ENCODE data around the gene ELFN2. TPM values are rescaled to one million over a fixed set of nuclear protein-coding genes. Genes with fewer than 3 reads are reported as not detected.

The ELFN2 gene
- polyA plus RNA-seq = 4.4 and 5.2 TPM in 2 replicates
- 9.0 and 9.8 TPM in 2 replicates for polyA minus RNA-seq

- Histone ChIP-seq H3F3A (ENCODE audit: insufficient read depth, low read length, poor library complexity, severe bottlenecking) (no peaks in the 10 kb centered on the region), H3K4me3 (ENCODE audit: low read length) (peak within 1 kb of the TSS; percentile 69), H3K4me2 (ENCODE audit: low read length) (no peak within 1 kb of the TSS), H3K9ac (ENCODE audit: low read length) (peak within 1 kb of the TSS; percentile 56), H3K27me3 (ENCODE audit: insufficient read depth, low read depth, low read length) (peaks cover 54% of the 10 kb centered on the region), H3K9me3 (ENCODE audit: low read length) (no peaks in the 10 kb centered on the region), H3K9me2 (ENCODE audit: insufficient read depth, low read length) (no peaks in the 10 kb centered on the region), H3K79me2 (replicated peaks; ENCODE audit: insufficient read depth, low read length) (no peaks in the 10 kb centered on the region), H3K27ac (ENCODE audit: low read length) (no peak within 1 kb of the TSS), H2AFZ (ENCODE audit: low read depth, low read length) (no peak within 1 kb of the TSS), H3K36me3 (ENCODE audit: insufficient read depth, low read length) (no peaks in the 10 kb centered on the region), H4K20me1 (ENCODE audit: insufficient read depth) (no peaks in the 10 kb centered on the region)
- TF ChIP-seq EZH2 (IDR thresholded peaks at IDR 0.05; ENCODE audit: borderline replicate concordance, insufficient read depth, low read length, poor library complexity, severe bottlenecking) (no peak), SMC3 (conservative IDR thresholded peaks at IDR 0.05; ENCODE audit: poor library complexity) (no peak), EP300 (conservative IDR thresholded peaks at IDR 0.05; ENCODE audit: poor library complexity, severe bottlenecking) (no peak), RAD21 (conservative IDR thresholded peaks at IDR 0.05) (no peak), MXI1 (conservative IDR thresholded peaks at IDR 0.05; ENCODE audit: poor library complexity, severe bottlenecking) (peak; percentile 14), POLR2AphosphoS5 (IDR thresholded peaks at IDR 0.05) (peak; percentile 44), TAF1 (IDR thresholded peaks at IDR 0.05; ENCODE audit: low read depth) (no peak)
- TF ChIP-seq, protein P1, sequence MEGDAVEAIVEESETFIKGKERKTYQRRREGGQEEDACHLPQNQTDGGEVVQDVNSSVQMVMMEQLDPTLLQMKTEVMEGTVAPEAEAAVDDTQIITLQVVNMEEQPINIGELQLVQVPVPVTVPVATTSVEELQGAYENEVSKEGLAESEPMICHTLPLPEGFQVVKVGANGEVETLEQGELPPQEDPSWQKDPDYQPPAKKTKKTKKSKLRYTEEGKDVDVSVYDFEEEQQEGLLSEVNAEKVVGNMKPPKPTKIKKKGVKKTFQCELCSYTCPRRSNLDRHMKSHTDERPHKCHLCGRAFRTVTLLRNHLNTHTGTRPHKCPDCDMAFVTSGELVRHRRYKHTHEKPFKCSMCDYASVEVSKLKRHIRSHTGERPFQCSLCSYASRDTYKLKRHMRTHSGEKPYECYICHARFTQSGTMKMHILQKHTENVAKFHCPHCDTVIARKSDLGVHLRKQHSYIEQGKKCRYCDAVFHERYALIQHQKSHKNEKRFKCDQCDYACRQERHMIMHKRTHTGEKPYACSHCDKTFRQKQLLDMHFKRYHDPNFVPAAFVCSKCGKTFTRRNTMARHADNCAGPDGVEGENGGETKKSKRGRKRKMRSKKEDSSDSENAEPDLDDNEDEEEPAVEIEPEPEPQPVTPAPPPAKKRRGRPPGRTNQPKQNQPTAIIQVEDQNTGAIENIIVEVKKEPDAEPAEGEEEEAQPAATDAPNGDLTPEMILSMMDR (IDR thresholded peaks at IDR 0.05; ENCODE audit: poor library complexity, severe bottlenecking) = no peak
- TF ChIP-seq, protein P2, sequence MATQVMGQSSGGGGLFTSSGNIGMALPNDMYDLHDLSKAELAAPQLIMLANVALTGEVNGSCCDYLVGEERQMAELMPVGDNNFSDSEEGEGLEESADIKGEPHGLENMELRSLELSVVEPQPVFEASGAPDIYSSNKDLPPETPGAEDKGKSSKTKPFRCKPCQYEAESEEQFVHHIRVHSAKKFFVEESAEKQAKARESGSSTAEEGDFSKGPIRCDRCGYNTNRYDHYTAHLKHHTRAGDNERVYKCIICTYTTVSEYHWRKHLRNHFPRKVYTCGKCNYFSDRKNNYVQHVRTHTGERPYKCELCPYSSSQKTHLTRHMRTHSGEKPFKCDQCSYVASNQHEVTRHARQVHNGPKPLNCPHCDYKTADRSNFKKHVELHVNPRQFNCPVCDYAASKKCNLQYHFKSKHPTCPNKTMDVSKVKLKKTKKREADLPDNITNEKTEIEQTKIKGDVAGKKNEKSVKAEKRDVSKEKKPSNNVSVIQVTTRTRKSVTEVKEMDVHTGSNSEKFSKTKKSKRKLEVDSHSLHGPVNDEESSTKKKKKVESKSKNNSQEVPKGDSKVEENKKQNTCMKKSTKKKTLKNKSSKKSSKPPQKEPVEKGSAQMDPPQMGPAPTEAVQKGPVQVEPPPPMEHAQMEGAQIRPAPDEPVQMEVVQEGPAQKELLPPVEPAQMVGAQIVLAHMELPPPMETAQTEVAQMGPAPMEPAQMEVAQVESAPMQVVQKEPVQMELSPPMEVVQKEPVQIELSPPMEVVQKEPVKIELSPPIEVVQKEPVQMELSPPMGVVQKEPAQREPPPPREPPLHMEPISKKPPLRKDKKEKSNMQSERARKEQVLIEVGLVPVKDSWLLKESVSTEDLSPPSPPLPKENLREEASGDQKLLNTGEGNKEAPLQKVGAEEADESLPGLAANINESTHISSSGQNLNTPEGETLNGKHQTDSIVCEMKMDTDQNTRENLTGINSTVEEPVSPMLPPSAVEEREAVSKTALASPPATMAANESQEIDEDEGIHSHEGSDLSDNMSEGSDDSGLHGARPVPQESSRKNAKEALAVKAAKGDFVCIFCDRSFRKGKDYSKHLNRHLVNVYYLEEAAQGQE (IDR thresholded peaks at IDR 0.05; ENCODE audit: borderline replicate concordance) = no peak
Observed at GRCh38 chr22:37427135-37427710, at the start of gene ELFN2. ELFN2 (minus strand) TSS chr22:37427479; CDS start chr22:37375534, 51,945 bp downstream.

GRCh38 chr22:37476389-37477329 lies 49.4 kb upstream of the ELFN2 start:
- H3F3A ChIP-seq (ENCODE audit: insufficient read depth, low read length, poor library complexity, severe bottlenecking) = no peaks in the 10 kb centered on the region
- H3K27ac ChIP-seq (ENCODE audit: low read length) = no peak overlapping the region
- H3K4me3 ChIP-seq (ENCODE audit: low read length) = no peak overlapping the region
- no peak overlapping the region for H2AFZ ChIP-seq (ENCODE audit: low read depth, low read length)
- TF ChIP-seq EP300 (conservative IDR thresholded peaks at IDR 0.05; ENCODE audit: poor library complexity, severe bottlenecking) = no peak
- no peak for TF ChIP-seq SMC3 (conservative IDR thresholded peaks at IDR 0.05; ENCODE audit: poor library complexity)
- TF ChIP-seq, protein P1 (IDR thresholded peaks at IDR 0.05; ENCODE audit: poor library complexity, severe bottlenecking) = no peak
- TF ChIP-seq POLR2AphosphoS5 (IDR thresholded peaks at IDR 0.05) = no peak
- TF ChIP-seq RAD21 (conservative IDR thresholded peaks at IDR 0.05) = no peak
- no peak for TF ChIP-seq TAF1 (IDR thresholded peaks at IDR 0.05; ENCODE audit: low read depth)
- TF ChIP-seq EZH2 (IDR thresholded peaks at IDR 0.05; ENCODE audit: borderline replicate concordance, insufficient read depth, low read length, poor library complexity, severe bottlenecking) = no peak
- TF ChIP-seq, protein P2 (IDR thresholded peaks at IDR 0.05; ENCODE audit: borderline replicate concordance) = no peak
- no peak for TF ChIP-seq MXI1 (conservative IDR thresholded peaks at IDR 0.05; ENCODE audit: poor library complexity, severe bottlenecking)
- no peaks in the 10 kb centered on the region for H3K9me3 ChIP-seq (ENCODE audit: low read length)
- H3K79me2 ChIP-seq (replicated peaks; ENCODE audit: insufficient read depth, low read length) = no peaks in the 10 kb centered on the region
- no peak overlapping the region for H3K4me2 ChIP-seq (ENCODE audit: low read length)
- H3K27me3 ChIP-seq (ENCODE audit: insufficient read depth, low read depth, low read length) = no peaks in the 10 kb centered on the region
- H3K36me3 ChIP-seq (ENCODE audit: insufficient read depth, low read length) = no peaks in the 10 kb centered on the region
- H3K9ac ChIP-seq (ENCODE audit: low read length) = no peak overlapping the region
- no peaks in the 10 kb centered on the region for H4K20me1 ChIP-seq (ENCODE audit: insufficient read depth)
- no peaks in the 10 kb centered on the region for H3K9me2 ChIP-seq (ENCODE audit: insufficient read depth, low read length)

All from neural cell (in vitro differentiated cells).